Fibroblast of the conjunctiva (primary cell): Measurements from ENCODE around the gene SEMA4A.
"Not testable (repeated sequence)": the region's sequence is repeated elsewhere in the genome, so short reads cannot be mapped to it uniquely, and the experiment has no call there.

Experiments used
- DNase-seq: peaks from one replicate; pipeline ENCODE4 v3.0.0-alpha.2; 2010; ENCODE audit warnings: low read depth

The SEMA4A gene

GRCh38 chr1:156119503-156120209 lies 33.7 kb upstream of the SEMA4A start:
- no peak for DNase-seq

GRCh38 chr1:156120318-156120717 lies 33.1 kb upstream of the SEMA4A start:
- no peak for DNase-seq

DNA sequence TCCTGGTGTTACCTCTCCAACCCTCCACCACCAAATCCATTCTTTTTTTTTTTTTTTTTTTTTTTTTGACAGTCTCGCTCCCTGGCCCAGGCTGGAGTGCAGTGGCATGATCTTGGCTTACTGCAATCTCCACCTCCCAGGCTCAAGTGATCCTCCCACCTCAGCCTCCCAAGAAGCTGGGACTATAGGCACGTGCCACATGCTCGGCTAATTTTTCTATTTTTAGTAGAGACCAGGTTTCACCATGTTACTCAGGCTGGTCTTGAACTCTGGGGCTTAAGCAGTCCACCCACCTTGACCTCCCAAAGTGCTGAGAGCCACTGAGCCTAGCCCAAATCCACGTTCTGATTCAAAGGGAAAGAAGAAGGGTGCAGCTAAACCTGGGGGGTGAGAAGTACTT lies 32.4 kb upstream of the SEMA4A start:
- not testable (repeated sequence) for DNase-seq

DNA sequence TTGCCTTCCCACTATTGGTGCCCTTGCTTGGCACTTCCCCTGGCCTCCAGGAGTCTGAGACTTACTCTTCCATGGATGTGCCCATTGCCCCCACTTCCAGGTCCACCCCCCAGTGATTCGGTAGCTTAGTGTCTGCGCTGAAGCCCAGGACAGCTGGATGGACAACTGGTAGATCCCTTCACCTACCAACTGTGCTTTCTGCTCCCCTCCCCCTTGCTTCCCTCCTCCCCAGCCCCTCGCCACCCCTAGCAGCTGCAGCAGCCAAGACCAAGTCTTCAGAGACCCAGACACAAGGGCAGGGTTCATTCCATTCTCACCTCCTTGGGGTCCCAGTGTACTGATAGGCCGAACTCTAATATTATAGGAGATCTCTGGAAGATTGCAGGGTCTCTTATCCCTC lies 31.9 kb upstream of the SEMA4A start:
- DNase-seq: no peak

DNA sequence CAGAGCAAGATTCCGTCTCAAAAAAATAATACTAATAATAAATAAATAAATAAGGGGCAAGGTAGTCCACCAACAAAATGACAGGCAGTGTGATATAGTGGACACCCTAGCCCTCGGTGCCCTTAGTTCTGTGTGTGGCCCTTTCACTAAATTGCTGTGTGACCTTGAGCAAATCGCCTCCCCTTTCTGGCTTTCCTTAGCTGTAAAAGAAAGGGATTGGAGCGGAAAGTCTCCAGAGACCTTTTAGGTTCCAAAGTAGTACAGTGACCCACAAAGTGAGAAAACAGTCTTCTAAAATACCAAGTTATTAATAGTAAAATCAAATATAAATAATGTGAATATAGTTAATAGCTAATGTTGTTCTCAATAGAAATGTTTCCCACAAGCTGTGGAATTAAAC lies 31.3 kb upstream of the SEMA4A start:
- DNase-seq: no peak

DNA sequence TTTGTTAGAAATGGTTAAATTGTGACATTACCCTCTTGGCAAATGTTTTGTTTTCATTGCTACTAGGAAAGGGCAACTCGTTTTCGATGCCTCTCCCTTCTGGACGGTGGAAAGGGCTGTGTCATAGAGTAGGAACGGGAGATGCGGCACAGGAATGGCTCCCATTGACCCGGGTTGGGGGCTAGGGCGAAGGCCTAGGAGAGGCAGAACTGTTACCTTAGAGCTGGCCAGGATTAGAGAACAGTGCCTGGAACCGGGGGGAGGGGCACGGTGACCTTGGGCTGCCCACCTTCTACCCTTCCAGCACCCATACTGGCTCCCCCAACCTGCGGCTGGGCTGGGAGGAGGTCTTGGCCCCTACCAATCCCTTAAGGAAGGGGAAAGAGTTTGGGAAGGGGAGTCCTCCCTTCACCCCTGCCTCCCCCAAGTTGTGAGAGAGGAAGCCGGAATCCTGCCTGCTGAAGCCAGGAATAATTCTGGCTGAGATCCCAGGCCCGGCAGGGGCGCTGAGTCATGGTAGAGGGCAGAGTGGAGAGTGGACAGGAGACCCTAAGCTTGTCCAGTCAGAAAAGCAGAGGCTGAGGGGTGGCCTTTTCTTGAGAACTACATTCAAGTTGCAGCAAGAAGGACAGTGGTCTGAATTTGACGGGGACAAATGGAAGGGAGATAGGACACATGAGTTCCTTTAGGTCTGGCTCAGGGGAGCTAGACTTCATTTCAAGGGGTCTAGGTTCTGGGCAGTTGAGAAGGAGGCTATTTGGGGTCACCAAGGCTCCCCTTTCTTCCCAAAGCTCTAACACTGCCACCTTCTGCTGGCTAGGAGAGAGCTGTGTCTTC lies 30.6 kb upstream of the SEMA4A start:
- peak; percentile 79 for DNase-seq

- DNase-seq: peak; percentile 96
Measured at GRCh38 chr1:156123356-156124196, 29.8 kb upstream of the SEMA4A start.

GRCh38 chr1:156124557-156125483 lies 28.6 kb upstream of the SEMA4A start:
- DNase-seq: no peak

DNA sequence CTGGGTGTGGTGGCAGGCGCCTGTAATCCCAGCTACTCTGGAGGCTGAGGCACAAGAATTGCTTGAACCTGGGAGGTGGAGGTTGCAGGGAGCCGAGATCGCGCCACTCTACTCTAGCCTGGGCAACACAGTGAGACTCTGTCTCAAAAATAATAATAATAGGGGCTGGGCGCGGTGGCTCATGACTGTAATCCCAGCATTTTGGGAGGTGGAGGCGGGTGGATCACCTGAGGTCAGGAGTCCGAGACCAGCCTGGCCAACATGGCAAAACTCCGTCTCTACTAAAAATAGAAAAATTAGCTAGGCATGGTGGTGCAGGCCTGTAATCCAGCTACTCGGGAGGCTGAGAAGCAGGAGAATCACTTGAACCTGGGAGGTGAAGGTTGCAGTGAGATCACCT lies 27.8 kb upstream of the SEMA4A start:
- DNase-seq: not testable (repeated sequence)

GRCh38 chr1:156126043-156126629 lies 27.2 kb upstream of the SEMA4A start:
- peak; percentile 96 for DNase-seq

DNA sequence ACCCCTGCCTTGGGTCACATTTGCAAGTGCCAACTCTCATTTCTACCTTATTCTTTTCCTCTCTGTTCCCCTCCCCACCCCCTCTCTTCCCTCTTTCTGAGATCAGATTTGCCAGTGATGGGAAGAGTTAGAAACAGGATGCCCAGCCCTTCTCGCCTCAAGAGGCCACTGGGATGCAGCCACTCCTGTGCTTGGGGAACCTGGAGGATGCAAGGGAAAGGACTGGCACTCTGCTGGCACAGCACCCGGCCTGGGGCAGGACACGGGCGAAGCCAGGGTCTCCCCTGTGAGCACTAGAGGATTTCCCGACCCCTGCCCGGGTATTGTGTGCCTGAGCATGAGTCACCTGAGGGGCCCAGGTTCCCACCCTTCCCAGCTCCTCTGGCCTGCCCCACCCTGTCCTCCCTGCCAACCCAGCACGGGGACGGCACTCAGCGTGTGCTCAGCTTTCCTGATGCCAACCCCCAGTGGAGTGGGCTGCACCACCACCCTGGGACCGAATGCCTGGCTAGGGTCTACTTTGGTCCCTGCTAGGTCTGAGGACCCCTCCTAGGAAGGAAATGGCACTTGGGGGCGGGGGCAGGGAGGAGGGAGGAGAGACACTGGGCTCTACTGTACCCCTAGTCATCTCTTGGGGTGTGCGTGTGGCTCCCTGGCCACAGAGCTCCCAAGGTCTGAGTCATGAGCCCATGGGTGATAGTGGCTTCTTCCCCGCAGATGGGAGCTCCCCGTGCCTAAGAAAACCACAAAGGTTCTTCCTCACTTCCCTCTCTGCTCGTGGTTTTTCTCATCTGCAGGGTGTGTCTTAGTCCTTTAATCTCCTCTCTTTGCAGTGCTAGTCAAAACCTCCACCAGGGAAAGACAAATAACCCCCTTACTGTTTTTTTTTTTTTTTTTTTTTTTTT lies 26.5 kb upstream of the SEMA4A start:
- DNase-seq: no peak

- no peak for DNase-seq
Measured at GRCh38 chr1:156128308-156128653, 25.1 kb upstream of the SEMA4A start.

DNA sequence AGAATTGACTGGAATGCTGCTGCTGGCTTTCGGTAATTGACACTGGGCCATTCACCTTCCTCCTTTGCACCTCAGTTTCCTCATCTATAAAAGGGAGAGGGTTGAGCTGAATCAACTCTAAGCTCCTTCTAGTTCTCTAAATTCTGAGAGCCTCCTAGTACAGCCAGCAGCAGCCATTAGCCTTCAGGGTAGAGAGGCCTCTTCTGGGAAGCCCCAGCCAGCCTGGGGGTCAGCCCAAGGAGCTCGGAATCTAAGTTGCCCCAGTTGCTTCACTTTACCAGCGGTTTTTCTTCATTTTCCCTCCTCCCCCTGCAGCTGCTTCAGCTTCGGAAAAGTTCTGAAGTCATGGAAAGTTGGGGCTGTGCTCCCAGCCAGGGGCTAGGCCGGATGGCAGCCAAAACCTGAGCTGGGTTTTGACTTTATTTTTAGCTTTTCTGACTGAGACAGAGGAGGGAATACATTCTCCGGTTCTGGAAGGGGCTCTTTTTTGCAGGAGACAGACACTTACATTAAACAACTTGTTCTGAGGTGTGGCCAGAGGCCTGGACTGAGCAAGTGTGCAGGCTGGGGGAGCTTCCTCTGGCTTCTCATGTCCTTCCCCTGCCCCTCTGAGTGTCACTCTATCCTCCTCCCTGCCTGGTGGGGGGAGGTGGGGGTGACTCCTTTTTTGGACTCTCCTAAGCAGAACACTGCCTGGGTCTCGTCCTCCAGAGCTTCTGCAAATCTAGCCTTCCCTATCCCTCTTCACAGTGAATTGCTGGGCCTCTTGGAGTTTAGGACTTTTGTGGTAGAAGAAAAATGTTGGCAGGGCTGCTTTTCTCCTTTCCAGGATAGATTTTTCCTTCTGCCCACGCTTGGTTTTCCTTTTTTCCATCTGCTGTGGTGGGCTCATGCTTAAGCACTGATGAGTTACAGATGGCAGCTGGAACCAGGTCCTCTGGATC lies 24.5 kb upstream of the SEMA4A start:
- DNase-seq: peak; percentile 78

- peak; percentile 95 for DNase-seq
Measured at GRCh38 chr1:156129687-156130577, 23.5 kb upstream of the SEMA4A start.

- DNase-seq: no peak
Measured at GRCh38 chr1:156130578-156130942, 22.8 kb upstream of the SEMA4A start.

- no peak for DNase-seq
Measured at GRCh38 chr1:156134716-156135435, 18.5 kb upstream of the SEMA4A start.
